HG03354 (cell line): ENCODE data around the gene ABLIM2.
A peak's percentile ranks its signal among the peaks of the same experiment; 100 is the strongest.

Source experiments
- ATAC-seq: cut with Tn5 transposase; IDR thresholded peaks from one replicate; pipeline ENCODE4 v1.9.1; 2021; ENCODE audit warnings: mild to moderate bottlenecking; ENCODE audit not compliant: unreplicated experiment, poor library complexity, severe bottlenecking

The ABLIM2 gene

GRCh38 chr4:7978489-7978888, 180.1 kb downstream of the ABLIM2 start:
- ATAC-seq: no peak

- no peak for ATAC-seq
These were observed 182.0 kb downstream of the ABLIM2 start for GRCh38 chr4:7976634-7977033.

GRCh38 chr4:7976025-7976424, 182.6 kb downstream of the ABLIM2 start:
- ATAC-seq: no peak

GRCh38 chr4:7974425-7974824, 184.2 kb downstream of the ABLIM2 start:
- ATAC-seq: no peak

- ATAC-seq: no peak
These were observed 185.1 kb downstream of the ABLIM2 start for GRCh38 chr4:7973545-7973981.

GRCh38 chr4:7971881-7972500, 186.6 kb downstream of the ABLIM2 start:
- ATAC-seq: no peak

- no peak for ATAC-seq
These were observed 187.4 kb downstream of the ABLIM2 start for GRCh38 chr4:7971159-7971631.

GRCh38 chr4:7970361-7970946, 188.2 kb downstream of the ABLIM2 start:
- ATAC-seq: peak; percentile 24

GRCh38 chr4:7968262-7968896, 190.2 kb downstream of the ABLIM2 start:
- ATAC-seq: no peak

GRCh38 chr4:7967501-7968261, 190.9 kb downstream of the ABLIM2 start:
- ATAC-seq: no peak

GRCh38 chr4:7967063-7967440, 191.6 kb downstream of the ABLIM2 start:
- no peak for ATAC-seq

- ATAC-seq: no peak
These were observed 192.1 kb downstream of the ABLIM2 start for GRCh38 chr4:7966281-7967062.

GRCh38 chr4:7964890-7965662, 193.5 kb downstream of the ABLIM2 start:
- no peak for ATAC-seq

- no peak for ATAC-seq
These were observed 194.2 kb downstream of the ABLIM2 start for GRCh38 chr4:7964459-7964858.

- ATAC-seq: no peak
These were observed 194.9 kb downstream of the ABLIM2 start for GRCh38 chr4:7963691-7964090.

- no peak for ATAC-seq
These were observed 195.8 kb downstream of the ABLIM2 start for GRCh38 chr4:7962609-7963508.

- peak; percentile 46 for ATAC-seq
These were observed 197.6 kb downstream of the ABLIM2 start for GRCh38 chr4:7960790-7961655.
